PC-9 (cell line): ENCODE measurements around the gene ZKSCAN4.

Experiments used
- CTCF ChIP-seq: fragments of 200-600 bp; sonication (generic); conservative IDR thresholded peaks from 2 replicates; pipeline ENCODE4 v1.6.1; 2017; ENCODE audit warnings: mixed run types, antibody characterized with exemption, mild to moderate bottlenecking, moderate library complexity
- EZH2 ChIP-seq: fragments of 200-600 bp; sonication (generic); IDR thresholded peaks from 2 replicates; pipeline ENCODE4 v1.8.0; 2017; ENCODE audit warnings: antibody characterized with exemption, low read depth

- no peak for TF ChIP-seq CTCF
- no peak for TF ChIP-seq EZH2
These were observed 34.2 kb downstream of the ZKSCAN4 start for GRCh38 chr6:28217890-28218289.
